Stimulated activated CD4-positive, alpha-beta T cell treated with anti-CD3 and anti-CD28 coated beads, Interleukin-12 subunit alpha, Interleukin-12 subunit beta, amount 100 ng/mL, for 48 hours (primary cell): ENCODE measurements around the gene FYN.
"Not testable (repeated sequence)": the region's sequence is repeated elsewhere in the genome, so short reads cannot be mapped to it uniquely, and the experiment has no call there.

Experiments
- DNase-seq, 3 donors: peaks; one replicate each; pipeline ENCODE4 v3.0.0-alpha.2; 2020; ENCODE audit warnings: low read depth in 2 of 3, low spot score in 1 of 3

The FYN gene

GRCh38 chr6:111686932-111687266, 186.4 kb downstream of the FYN start:
- DNase-seq = no peak

- DNase-seq = no peak
These were observed 186.9 kb downstream of the FYN start for GRCh38 chr6:111686249-111686931.

GRCh38 chr6:111685526-111685925, 187.7 kb downstream of the FYN start:
- no peak for DNase-seq

GRCh38 chr6:111685058-111685457, 188.2 kb downstream of the FYN start:
- no peak for DNase-seq

- DNase-seq = no peak
These were observed 189.4 kb downstream of the FYN start for GRCh38 chr6:111683749-111684267.

- DNase-seq = no peak
These were observed 190.1 kb downstream of the FYN start for GRCh38 chr6:111683157-111683556.

- DNase-seq = no peak
These were observed 191.4 kb downstream of the FYN start for GRCh38 chr6:111681860-111682259.

GRCh38 chr6:111680811-111681609, 192.2 kb downstream of the FYN start:
- DNase-seq = not testable (repeated sequence)

- DNase-seq = no peak
These were observed 193.1 kb downstream of the FYN start for GRCh38 chr6:111680015-111680712.

GRCh38 chr6:111679126-111679858, 194.0 kb downstream of the FYN start:
- DNase-seq = no peak

- no peak for DNase-seq
These were observed 195.8 kb downstream of the FYN start for GRCh38 chr6:111677249-111677990.

- DNase-seq = no peak
These were observed 196.9 kb downstream of the FYN start for GRCh38 chr6:111676383-111676782.

GRCh38 chr6:111674883-111675282, 198.4 kb downstream of the FYN start:
- no peak for DNase-seq

GRCh38 chr6:111674413-111674812, 198.8 kb downstream of the FYN start:
- no peak for DNase-seq

GRCh38 chr6:111673937-111674336, 199.3 kb downstream of the FYN start:
- no peak for DNase-seq

- no peak for DNase-seq
These were observed 199.7 kb downstream of the FYN start for GRCh38 chr6:111673532-111673931.

- no peak for DNase-seq
These were observed 200.3 kb downstream of the FYN start for GRCh38 chr6:111672761-111673450.

- no peak for DNase-seq
These were observed 203.9 kb downstream of the FYN start for GRCh38 chr6:111669326-111669725.

- DNase-seq = no peak
These were observed 204.8 kb downstream of the FYN start for GRCh38 chr6:111668410-111668809.

- no peak for DNase-seq
These were observed 205.3 kb downstream of the FYN start for GRCh38 chr6:111667931-111668330.
